Hepatic stellate cell (primary cell): Measurements from ENCODE around the gene ZNF136.
A peak's percentile ranks its signal among the peaks of the same experiment; 100 is the strongest.

Experiments
- DNase-seq: peaks from one replicate; pipeline ENCODE4 v3.0.0; 2011; ENCODE audit warnings: low spot score

ZNF136 gene

DNA sequence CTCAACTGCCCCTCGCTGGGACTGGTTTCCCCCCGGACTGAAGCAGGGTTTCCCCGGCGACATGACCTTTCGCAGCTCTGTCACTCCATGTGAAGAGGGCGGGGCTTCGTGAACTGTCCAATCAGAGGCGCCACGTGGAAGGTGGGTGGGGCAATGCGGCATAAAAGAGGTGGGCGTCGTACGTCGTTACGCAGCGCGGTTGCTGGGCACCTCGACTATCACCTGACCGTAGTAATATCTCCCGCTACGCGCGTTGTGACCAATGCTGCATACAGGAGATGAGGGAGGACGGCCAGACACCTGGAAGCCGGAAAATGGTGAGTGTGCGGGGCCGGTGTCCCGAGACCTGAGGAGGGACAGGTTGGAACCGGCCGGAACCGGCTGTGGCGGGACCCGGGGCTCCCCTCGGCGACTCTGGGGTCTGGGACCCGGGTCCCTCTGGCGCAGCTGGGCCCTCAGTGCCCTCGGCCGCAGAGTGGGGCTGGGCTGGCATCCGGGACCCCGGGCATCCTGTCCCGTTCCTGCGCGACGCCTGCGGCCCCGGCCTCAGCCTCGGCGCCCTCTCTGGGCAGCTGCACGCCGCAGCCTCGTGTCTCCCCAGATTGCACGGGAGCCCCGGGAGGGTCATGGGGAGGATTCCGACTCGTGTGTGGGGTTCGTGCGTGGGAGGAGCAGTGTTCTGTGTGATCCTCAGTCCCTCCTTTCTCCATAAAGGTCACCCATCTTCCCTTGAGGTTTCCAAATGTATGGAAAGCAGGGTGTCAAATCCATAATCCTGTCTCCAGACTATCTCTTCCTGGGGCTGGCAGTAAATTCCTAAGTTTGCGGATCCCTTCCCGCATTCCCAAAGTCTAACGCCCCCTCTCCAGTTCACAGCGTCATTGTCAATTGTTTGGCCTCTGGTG lies 32.2 kb downstream of the ZNF136 start:
- DNase-seq: peak; percentile 11

DNA sequence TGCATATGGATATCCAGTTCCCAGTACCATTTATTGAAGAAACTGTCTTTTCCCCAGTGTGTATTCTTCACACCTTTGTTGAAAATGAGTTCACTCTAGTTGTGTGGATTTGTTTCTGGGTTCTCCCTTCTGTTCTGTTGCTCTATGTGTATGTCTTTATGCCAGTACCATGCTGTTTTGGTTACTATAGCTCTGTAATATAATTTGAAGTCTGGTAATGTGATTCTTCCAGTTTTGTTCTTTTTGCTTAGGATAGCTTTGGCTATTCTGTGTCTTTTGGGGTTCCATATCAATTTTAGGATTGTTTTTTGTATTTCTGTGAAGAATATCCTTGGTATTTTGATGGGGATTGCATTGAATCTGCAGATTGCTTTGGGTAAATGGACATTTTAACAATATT lies 35.2 kb downstream of the ZNF136 start:
- DNase-seq: no peak

DNA sequence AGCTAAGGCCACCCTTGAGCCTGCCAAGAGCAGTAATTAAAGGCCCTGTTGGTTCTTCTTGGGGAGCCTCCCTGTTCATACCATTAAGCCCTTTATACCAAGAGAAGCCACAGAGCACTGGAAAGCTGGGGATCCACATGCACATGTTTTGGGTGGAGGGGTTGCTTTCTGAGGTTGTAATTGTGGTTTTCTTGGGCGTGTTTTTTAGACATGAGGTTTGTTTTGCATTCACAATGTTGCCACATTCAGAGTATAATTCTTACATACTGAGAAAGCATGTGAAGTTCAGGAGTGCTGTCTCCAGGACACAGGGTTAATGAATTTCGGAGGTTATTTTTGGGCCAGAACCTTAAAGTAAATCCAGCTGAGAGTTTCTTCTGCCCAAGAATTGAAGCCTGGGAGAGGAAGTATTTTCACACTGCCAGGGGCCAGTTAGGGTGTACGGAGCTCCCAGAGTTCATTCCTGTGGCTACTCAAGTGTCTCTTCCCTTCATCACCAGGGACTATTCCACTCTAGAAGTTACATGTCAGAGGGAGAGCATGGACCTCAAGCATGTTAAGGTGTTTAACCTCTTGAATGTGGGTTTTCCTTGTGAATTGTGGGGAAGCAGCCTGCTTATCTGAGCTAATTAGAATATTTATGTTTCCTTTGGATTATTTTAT lies 37.0 kb downstream of the ZNF136 start:
- DNase-seq: no peak

DNA sequence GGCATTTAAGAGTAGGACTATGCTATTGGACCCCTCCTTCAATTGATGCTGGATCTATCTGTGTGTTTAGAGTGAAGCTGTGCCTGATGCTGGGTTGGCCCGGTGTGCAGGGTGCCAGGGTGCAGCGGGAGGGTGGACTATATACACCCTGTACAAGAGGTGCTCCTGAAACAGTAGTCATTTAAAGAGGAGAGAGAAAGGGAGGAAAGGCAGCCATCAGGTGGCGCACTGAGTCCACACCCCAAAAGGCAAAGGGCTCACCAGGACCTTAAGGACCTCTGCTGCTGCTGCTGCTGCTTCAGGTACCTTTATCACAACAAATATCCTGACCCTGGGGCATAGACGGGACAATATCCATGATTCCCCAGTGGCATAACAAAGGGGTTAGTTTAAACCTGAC lies 39.4 kb downstream of the ZNF136 start:
- no peak for DNase-seq

DNA sequence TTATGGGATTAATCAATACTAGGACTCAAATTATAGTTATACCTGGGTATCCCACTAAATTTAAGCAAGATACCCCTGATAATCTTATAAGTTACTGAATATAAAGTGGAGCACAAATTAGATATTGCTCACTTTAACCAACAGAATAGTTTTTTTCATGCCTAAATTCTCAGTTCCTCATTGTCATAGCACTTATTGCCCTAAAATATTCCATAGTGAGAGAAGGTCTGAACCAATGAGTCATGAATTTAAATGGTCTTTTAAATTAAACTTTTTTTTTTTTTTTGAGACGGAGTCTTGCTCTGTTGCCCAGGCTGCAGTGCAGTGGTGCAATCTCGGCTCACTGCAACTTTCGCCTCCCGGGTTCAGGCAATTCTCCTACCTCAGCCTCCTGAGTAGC lies 42.4 kb downstream of the ZNF136 start:
- DNase-seq: no peak

DNA sequence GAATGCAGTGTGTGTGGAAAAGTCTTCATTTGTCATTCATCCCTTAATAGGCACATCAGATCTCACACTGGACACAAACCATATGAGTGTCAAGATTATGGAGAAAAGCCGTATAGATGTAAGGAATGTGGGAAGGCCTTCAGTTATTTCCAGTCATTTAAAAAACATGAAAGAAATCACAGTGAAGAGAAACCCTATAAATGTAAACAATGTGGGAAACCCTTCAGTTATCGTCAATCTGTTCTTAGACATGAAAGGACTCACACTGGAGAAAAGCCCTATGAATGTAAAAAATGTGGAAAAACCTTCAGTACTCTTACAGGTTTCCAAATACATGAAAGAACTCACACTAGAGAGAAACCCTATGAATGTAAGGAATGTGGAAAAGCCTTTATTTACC lies 45.3 kb downstream of the ZNF136 start:
- DNase-seq: no peak

DNA sequence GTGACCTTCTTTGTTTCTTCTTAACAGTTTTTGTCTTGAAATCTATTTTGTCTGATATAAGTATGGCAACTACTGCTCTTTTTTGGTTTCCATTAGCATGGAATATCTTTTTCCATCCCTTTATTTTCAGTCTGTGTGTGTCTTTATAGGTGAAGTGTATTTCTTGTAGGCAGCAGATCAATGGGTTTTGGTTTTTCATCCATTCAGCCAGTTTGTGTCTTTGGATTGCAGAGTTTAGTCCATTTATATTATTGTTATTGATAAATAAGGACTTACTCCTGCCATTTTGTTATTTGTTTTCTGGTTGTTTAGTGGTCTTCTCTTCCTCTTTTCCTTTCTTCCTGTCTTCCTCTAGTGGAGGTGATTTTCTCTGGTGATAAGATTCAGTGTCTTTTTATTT lies 54.4 kb downstream of the ZNF136 start:
- no peak for DNase-seq

DNA sequence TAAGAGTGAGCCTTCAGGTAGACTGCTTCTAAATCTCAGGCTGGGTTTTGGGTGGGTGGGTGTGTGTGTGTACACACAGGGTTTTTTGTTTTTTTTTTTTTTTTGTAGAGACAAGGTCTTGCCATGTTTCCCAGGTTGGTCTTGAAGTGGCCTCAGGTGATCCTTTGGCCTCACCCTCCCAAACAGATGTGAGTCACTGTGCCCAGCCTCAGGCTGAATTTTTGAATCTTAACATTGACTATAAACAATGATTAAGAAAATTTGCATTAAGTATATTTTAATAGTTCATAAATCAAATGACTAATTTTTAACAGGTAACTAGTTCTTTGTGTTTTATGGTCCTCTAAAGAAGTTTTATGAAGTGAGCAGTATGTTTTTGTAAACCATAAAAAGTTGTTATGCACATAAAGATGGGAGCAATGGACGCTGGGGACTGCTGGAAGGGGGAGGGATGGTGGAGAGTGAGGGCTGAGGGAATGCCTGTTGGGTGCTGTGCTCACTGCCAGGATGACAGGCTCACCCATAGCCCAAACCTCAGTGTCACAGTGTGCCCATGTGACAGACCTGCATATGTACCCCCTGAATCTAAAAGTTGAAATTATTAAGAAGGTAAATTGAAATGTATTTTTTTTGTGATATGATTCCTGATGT lies 60.2 kb downstream of the ZNF136 start:
- DNase-seq: no peak

DNA sequence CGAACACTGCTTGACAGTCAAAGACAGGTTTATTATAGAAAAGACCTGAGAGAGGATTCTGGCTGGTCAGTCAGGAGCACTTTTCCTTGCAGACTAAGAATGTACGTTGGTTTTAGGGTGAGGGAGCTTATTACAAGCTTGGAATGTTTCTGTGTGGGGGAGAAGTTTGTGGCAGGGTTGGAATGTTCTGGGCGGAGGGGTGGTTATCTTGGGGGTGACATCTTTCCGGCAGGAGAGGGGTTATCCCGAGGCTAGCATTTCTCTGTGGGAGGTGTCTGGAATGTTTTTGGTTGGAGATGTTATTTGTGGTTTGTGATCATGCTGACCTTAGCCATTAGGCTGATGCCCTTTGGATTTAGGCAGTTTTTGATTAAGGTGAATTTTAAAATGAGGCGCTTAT lies 61.8 kb downstream of the ZNF136 start:
- DNase-seq: no peak

DNA sequence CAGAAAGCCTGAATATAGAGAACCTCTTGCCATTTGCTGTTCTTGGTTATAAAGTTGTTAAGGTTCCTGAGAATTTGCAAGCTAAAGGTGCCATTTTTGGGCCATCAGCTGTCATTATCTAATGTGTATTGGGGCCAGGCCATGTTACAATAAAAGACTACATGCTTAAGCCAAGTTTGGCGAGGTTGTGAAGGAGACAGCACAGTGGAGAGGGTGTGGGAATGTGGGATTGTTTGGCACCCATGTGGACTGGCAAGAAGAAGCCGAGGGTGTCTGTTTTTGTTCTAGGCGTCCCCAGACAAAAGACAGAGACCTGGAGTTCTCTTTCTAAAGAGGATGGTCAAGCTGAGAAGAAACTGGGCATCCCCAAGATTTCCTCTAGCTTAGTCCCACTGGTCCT lies 67.1 kb downstream of the ZNF136 start:
- DNase-seq: no peak

DNA sequence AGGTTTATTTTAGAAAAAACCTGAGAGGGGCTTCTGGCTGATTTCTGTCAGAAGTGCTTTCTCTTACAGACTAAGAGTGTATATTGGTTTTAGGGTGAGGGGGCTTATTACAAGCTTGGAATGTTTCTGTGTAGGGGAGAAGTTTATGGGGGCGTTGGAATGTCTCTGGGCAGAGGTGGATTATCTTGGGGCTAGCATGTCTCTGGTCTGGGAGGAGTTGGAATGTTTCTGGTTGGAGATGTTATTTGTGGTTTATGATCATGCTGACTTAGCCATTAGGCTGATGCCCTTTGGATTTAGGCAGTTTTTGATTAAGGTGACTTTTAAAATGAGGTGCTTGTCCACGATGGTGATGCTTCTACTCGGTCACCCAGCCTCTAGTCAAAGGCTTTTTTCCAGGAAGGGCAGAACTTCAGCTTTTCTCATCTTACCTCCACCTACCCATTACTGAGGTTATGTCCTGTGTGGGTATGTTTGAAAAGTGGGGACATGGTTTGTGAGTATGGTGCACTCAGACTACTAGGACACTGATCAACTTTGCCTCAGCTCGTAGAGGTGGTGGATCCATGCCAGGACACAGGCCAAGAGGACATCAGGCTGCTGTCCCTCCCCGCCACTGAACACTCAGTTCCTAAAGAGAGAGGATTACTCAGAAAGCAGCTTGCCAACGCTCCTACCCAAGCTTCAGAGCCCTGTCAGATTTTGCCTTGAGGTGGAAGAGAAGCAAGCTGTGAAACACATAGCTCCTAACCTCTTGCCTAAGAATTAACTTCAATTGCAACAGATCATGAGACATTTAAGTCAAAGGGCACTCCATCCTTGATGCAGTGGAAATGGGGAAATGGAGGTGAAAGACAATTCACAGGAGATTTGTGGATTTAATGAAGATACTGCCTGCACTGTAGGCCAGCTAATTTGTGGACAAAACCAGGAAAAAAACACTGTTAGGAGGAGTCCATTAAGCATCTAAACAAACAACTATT lies 68.1 kb downstream of the ZNF136 start:
- no peak for DNase-seq

DNA sequence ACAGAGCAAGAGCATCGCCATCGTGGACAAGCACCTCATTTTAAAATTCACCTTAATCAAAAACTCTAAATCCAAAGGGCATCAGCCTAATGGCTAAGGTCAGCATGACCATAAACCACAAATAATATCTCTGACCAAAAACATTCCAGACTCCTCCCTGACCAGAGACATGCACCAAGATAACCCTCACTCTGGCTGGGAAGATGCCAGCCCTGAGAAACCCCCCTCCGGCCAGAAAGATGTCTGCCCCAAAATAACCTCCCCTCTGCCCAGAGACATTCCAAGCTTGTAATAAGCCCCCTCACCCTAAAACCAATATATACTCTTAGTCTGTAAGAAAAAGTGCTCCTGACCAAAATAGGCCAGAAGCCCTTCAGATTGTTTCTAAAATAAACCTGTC lies 70.1 kb downstream of the ZNF136 start:
- DNase-seq: no peak

DNA sequence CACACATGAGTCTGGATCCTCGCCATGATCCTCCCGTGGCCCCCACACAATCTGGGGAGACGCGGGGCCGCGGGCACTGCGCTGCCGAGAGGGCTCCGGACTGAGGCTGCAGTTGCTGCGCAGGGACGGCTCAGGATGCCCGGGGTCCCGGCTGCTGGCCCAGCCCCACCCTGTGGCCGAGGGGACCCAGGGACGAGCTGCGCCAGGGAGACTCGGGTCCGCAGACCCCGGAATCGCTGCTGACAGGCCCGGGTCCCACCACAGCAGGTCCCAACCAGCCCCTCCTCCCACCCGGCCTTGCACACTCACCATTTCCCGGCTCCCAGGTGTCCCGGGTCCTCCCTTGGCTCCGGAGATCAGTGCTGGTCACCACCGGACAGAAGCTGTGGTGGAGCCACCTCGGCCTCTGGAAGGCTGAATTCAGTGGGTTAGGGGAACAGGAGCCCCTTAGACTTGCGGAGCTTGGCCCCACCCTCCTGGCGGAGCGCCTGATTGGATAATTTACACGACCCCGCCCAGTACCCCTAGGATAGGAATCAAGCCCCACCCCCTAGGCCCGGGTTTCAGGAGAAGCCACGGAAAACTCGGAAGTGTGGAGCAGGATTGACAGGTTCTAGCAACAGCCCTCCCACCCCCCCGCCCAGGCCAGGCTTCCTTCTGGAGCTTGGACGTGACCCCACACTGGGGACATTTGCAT lies 74.4 kb downstream of the ZNF136 start:
- no peak for DNase-seq
